ENCODE measurements around the gene TSPAN9. TPM values are rescaled to one million over a fixed set of nuclear protein-coding genes. Genes with fewer than 3 reads are reported as not detected.

The TSPAN9 gene
- total RNA-seq, 4 donors from 2014 or later, result 27.8 to 47.2 (median 34.3) TPM

GRCh38 chr12:3144495-3144894 is 67.3 kb downstream of the TSPAN9 start:
- no peaks in the 10 kb centered on the region for H3K27me3 ChIP-seq
- no peak for DNase-seq (ENCODE audit: low spot score in 2 of 2)
- no peak overlapping the region for H3K27ac ChIP-seq
- TF ChIP-seq POLR2AphosphoS5 (IDR thresholded peaks at IDR 0.05) (no peak), EP300 (IDR thresholded peaks at IDR 0.05) (no peak), POLR2A (IDR thresholded peaks at IDR 0.05) (no peak), CTCF (IDR thresholded peaks at IDR 0.05) (no peak)
- H3K36me3 ChIP-seq, result no peaks in the 10 kb centered on the region
- no peaks in the 10 kb centered on the region for H3K9me3 ChIP-seq
- peaks cover 12% of the 10 kb centered on the region for H3K4me1 ChIP-seq
- no peak overlapping the region for H3K4me3 ChIP-seq
- 89% methylated on average over 7 of the region's 7 CpGs for WGBS

- Histone ChIP-seq H3K36me3 (no peaks in the 10 kb centered on the region), H3K4me1 (peaks cover 17% of the 10 kb centered on the region), H3K9me3 (no peaks in the 10 kb centered on the region), H3K4me3 (no peak overlapping the region), H3K27ac (no peak overlapping the region), H3K27me3 (no peaks in the 10 kb centered on the region)
- TF ChIP-seq EP300 (IDR thresholded peaks at IDR 0.05) (no peak), POLR2AphosphoS5 (IDR thresholded peaks at IDR 0.05) (no peak), CTCF (IDR thresholded peaks at IDR 0.05) (no peak), POLR2A (IDR thresholded peaks at IDR 0.05) (no peak)
- DNase-seq (ENCODE audit: low spot score in 2 of 2), result no peak
- 93% methylated on average over 13 of the region's 13 CpGs for WGBS
Observed at GRCh38 chr12:3145033-3145432, 67.9 kb downstream of the TSPAN9 start.

GRCh38 chr12:3145546-3146310 is 68.5 kb downstream of the TSPAN9 start:
- no peak for DNase-seq (ENCODE audit: low spot score in 2 of 2)
- Histone ChIP-seq H3K27me3 (no peaks in the 10 kb centered on the region), H3K9me3 (no peaks in the 10 kb centered on the region), H3K4me3 (no peak overlapping the region), H3K36me3 (no peaks in the 10 kb centered on the region), H3K4me1 (peaks cover 24% of the 10 kb centered on the region), H3K27ac (no peak overlapping the region)
- WGBS, result 94% methylated on average over 22 of the region's 22 CpGs
- no peak for TF ChIP-seq CTCF (IDR thresholded peaks at IDR 0.05)
- no peak for TF ChIP-seq POLR2AphosphoS5 (IDR thresholded peaks at IDR 0.05)
- no peak for TF ChIP-seq EP300 (IDR thresholded peaks at IDR 0.05)
- TF ChIP-seq POLR2A (IDR thresholded peaks at IDR 0.05), result no peak

GRCh38 chr12:3147260-3147659 is 70.1 kb downstream of the TSPAN9 start:
- TF ChIP-seq POLR2A (IDR thresholded peaks at IDR 0.05) (no peak), EP300 (IDR thresholded peaks at IDR 0.05) (no peak), CTCF (IDR thresholded peaks at IDR 0.05) (no peak), POLR2AphosphoS5 (IDR thresholded peaks at IDR 0.05) (no peak)
- Histone ChIP-seq H3K27ac (no peak overlapping the region), H3K27me3 (no peaks in the 10 kb centered on the region), H3K36me3 (no peaks in the 10 kb centered on the region), H3K4me3 (no peak overlapping the region), H3K9me3 (no peaks in the 10 kb centered on the region), H3K4me1 (peaks cover 35% of the 10 kb centered on the region)
- WGBS, result 96% methylated on average over 6 of the region's 15 CpGs
- DNase-seq (ENCODE audit: low spot score in 2 of 2), result no peak

GRCh38 chr12:3148366-3149000 is 71.3 kb downstream of the TSPAN9 start:
- TF ChIP-seq EP300 (IDR thresholded peaks at IDR 0.05) (no peak), POLR2AphosphoS5 (IDR thresholded peaks at IDR 0.05) (no peak), POLR2A (IDR thresholded peaks at IDR 0.05) (no peak), CTCF (IDR thresholded peaks at IDR 0.05) (no peak)
- Histone ChIP-seq H3K4me1 (peaks cover 35% of the 10 kb centered on the region), H3K27me3 (no peaks in the 10 kb centered on the region), H3K9me3 (no peaks in the 10 kb centered on the region), H3K27ac (no peak overlapping the region), H3K4me3 (no peak overlapping the region), H3K36me3 (no peaks in the 10 kb centered on the region)
- 69% methylated on average over 12 of the region's 16 CpGs for WGBS
- no peak for DNase-seq (ENCODE audit: low spot score in 2 of 2)

Measured in suprapubic skin (tissue), 4 donors.